Natural killer cell treated with Interleukin-12 subunit alpha and Interleukin-12 subunit beta and Interleukin-15 and Interleukin-18, amount 100 ng/mL, for 72 hours (primary cell): ENCODE data around the gene FANCG. TPM values are rescaled to one million over a fixed set of nuclear protein-coding genes. Genes with fewer than 3 reads are reported as not detected.

ENCODE experiments used
- ATAC-seq, 2 donors: fragments of 150-1000 bp; cut with Tn5 transposase in 1 of 2; sonication (Bioruptor Pico), chemical (Tn5 transposase) in 1 of 2; 2 replicates each; pipeline ENCODE4 v1.10.0; 2021
- DNase-seq: peaks from one replicate; pipeline ENCODE4 v3.0.0; 2022; ENCODE audit warnings: low spot score
- H3K27ac Mint-ChIP-seq, 2 donors: 1 replicate in 1 of 2; 2 replicates in 1 of 2; pipeline ENCODE4 v1.8.0; 2022; ENCODE audit warnings: mixed read lengths in 2 of 2, mild to moderate bottlenecking in 1 of 2, moderate library complexity in 1 of 2
- H3K27me3 Mint-ChIP-seq, 2 donors: 1 replicate in 1 of 2; 2 replicates in 1 of 2; pipeline ENCODE4 v1.8.0; 2022; ENCODE audit warnings: mixed read lengths in 2 of 2
- H3K36me3 Mint-ChIP-seq: one replicate; pipeline ENCODE4 v1.8.0; 2022; ENCODE audit warnings: mixed read lengths
- H3K4me1 Mint-ChIP-seq, 2 donors: 1 replicate in 1 of 2; 2 replicates in 1 of 2; pipeline ENCODE4 v1.8.0; 2022; ENCODE audit warnings: low read depth in 2 of 2, mixed read lengths in 2 of 2, mild to moderate bottlenecking in 1 of 2
- H3K4me3 Mint-ChIP-seq: one replicate; pipeline ENCODE4 v1.8.0; 2022; ENCODE audit warnings: mixed read lengths
- H3K9me3 Mint-ChIP-seq: 2 replicates; pipeline ENCODE4 v1.8.0; 2022; ENCODE audit warnings: mixed read lengths
- total RNA-seq, 2 donors: library from RNA; stranded (reverse); gene quantifications; one replicate each; pipeline ENCODE4 v1.2.3, GENCODE V29; 2022

FANCG gene
- total RNA-seq, 2 donors from 2014 or later: 74.9 to 185 TPM

DNA sequence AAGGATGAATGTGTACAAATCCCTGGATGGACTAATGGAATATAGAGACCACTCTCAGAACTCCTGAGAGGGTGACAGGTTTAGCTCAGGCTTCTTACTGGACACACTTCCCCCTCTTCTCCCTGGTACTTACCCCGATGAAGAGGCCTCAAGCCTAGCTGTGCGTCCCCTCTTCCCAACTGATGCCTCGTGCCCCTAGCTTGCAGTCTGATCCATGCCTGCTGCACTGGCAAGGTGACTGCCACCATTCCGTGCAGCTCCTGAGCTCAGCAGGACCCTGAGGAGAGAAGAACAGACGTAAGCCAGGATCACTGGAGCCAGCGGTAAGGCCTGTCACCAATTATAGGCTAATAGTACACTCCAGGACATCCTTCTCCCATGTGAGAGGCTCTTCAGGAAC is 28.7 kb upstream of the FANCG start:
- no peaks in the 10 kb centered on the region for H3K27me3 Mint-ChIP-seq
- peaks cover 37 to 48% of the 10 kb centered on the region in 2 donors for H3K4me1 Mint-ChIP-seq
- no peak for DNase-seq
- H3K4me3 Mint-ChIP-seq: no peak overlapping the region
- H3K36me3 Mint-ChIP-seq: no peaks in the 10 kb centered on the region
- no peaks in the 10 kb centered on the region for H3K9me3 Mint-ChIP-seq
- peak overlapping the region in 1 of 2 donors; percentile 67 for H3K27ac Mint-ChIP-seq
- no peak for ATAC-seq

DNA sequence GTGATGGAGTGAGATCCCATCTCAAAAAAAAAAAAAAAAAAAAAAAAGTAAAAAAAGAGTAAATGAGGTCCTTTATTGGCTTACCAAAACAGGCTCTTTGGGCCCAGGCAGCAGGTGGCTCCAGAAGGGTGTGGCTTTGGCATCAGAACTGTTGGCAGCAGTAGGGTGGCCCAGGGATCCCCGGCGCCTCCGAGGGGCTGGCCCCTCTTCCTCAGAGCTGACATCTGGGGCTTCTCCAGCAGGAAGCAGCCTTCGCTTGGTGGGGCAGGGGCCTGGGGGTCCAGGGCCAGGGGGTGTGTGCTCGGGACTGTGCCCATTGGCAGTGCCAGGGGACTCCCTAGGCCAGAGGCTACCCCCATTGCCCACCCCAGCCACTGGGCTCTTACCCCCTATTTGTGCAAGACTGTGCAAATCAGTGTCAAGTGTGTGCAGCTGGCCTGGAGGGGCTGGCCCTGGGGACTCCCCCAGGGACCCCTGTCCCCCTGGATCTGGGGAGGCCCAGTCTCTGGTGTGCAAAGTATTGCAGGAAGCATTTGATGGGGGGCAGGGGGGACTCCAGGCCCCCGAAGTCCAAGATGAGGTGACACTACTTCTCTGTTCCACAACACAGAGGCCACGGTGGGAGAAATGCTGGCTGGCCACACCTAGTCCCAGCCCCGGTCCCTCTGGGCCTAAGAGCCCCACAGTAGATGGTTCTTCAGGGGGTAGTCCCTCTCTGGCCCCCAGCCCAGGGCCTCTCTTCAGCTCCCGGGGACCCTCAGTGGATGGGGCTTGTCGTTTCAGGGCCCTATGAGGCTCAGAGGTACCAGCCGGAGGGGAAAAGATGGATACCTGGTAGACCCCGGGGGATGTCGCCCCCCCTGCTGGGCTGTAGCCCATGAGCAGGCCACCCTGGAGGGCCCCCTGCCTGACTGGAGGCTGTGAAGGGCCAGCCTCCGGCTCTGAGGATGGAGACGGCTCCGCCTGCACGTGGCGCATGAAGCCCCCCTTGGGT is 27.9 kb upstream of the FANCG start:
- H3K27ac Mint-ChIP-seq: peak overlapping the region in 1 of 2 donors; percentile 67
- H3K4me3 Mint-ChIP-seq: no peak overlapping the region

DNA sequence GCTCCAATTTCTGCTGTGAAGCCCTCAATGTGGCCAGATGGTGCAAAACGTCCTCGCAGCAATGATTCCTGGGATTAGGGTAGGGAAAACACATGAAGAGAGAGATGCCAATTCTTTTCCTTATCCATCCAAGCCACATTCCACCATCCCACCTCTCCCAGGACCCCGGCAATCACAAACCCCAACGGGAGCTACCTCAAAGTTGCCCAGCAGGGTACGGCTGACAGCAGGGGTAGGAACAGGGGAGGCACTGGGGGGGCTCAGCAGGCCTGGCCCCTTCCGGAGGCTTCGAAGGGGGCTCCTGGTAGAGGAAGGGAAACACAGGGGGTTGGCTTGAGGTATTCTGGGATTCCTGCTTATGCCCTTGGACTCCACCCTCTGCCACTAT is 26.6 kb upstream of the FANCG start:
- Mint-ChIP-seq H3K4me1 (peaks cover 40 to 51% of the 10 kb centered on the region in 2 donors), H3K4me3 (no peak overlapping the region), H3K27me3 (no peaks in the 10 kb centered on the region), H3K9me3 (no peaks in the 10 kb centered on the region), H3K27ac (no peak overlapping the region), H3K36me3 (peaks cover 6% of the 10 kb centered on the region)
- ATAC-seq: no peak
- DNase-seq: no peak

More for the DNA sequence above, 27.9 kb upstream of the FANCG start:
- ATAC-seq (no peak), DNase-seq (no peak)
- peaks cover 40 to 51% of the 10 kb centered on the region in 2 donors for H3K4me1 Mint-ChIP-seq
- no peaks in the 10 kb centered on the region for H3K36me3 Mint-ChIP-seq
- no peaks in the 10 kb centered on the region for H3K9me3 Mint-ChIP-seq
- no peaks in the 10 kb centered on the region for H3K27me3 Mint-ChIP-seq

DNA sequence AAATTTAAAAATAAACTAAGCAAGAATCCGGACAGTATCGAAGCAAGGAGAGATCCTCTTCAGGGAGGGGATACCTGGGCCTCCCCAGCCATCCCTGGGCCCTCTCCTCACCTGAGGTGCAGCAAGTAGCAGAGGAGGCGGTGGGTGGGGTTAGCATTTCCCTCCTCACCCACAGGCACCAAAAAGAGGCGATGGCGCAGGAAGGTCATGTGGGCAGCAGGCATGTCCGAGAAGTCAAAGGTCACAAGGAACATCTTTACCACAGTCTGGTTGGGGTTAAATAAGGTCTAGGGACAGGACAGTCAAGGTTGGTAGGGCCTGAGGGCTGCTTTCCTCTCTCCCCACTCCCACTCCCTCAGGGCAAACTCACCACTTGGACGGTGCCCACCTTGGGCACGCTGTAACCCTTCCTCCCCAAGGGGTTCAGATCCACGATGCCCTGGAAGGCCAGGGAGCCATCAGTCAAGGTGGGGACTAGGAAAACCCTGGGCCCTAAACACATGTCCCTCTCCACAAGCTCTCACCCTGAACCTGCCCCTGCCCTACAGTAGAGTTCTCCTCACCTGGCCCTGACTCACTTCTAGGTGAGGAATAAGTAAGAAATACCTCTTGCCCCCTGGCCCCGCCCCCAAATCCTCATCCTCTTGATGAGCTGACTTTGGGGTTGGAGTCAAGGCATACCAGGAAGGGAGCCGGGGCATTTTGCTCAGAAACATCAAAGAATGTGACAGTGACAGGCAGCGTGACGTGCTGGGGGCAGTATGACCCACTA is 26.0 kb upstream of the FANCG start:
- H3K4me3 Mint-ChIP-seq: no peak overlapping the region
- H3K4me1 Mint-ChIP-seq: peaks cover 44 to 54% of the 10 kb centered on the region in 2 donors
- peaks cover 6% of the 10 kb centered on the region for H3K36me3 Mint-ChIP-seq
- DNase-seq: no peak
- H3K9me3 Mint-ChIP-seq: no peaks in the 10 kb centered on the region
- no peak for ATAC-seq
- H3K27me3 Mint-ChIP-seq: no peaks in the 10 kb centered on the region
- H3K27ac Mint-ChIP-seq: no peak overlapping the region

DNA sequence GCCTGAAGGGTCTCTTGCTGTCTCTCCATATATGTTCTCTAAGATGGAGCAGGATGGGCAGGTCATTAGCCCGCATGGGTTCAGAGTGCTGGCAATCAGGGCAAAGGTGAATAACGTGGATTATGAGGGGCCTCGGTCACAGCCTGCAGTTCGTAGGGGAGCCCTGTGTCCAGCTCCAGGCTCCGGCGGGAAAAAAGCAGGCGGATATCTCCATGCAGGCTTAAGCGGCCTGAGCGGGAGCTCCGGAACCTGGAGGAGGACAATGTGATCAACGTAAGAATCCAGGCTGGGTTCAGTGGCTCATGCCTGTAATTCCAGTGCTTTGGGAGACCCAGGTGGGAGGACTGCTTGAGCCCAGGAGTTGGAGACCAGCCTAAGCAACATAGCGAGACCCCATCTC is 25.4 kb upstream of the FANCG start:
- peaks cover 40 to 51% of the 10 kb centered on the region in 2 donors for H3K4me1 Mint-ChIP-seq
- H3K36me3 Mint-ChIP-seq: peaks cover 11% of the 10 kb centered on the region
- no peak overlapping the region for H3K27ac Mint-ChIP-seq
- no peak for ATAC-seq
- no peak overlapping the region for H3K4me3 Mint-ChIP-seq
- no peak for DNase-seq
- H3K9me3 Mint-ChIP-seq: no peaks in the 10 kb centered on the region
- H3K27me3 Mint-ChIP-seq: no peaks in the 10 kb centered on the region

DNA sequence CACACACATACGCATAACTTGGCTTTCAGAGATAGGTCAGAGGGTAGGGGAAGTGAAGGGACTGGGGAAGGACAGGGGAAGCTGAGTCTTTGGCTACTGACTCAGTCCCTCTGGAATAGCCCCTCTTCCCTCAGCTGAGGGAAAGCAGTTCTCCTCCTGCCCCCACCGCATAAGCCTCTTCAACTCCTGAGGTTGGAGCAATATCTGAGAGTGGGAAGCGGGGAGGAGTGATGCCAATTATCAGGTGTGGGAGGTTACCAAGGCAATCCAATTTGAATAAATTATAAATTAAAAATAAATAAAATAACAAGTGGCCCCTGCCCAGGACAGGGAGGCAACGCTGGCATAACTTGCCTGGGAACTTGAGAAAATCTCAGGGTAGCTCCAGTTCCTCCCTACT is 24.8 kb upstream of the FANCG start:
- Mint-ChIP-seq H3K27me3 (no peaks in the 10 kb centered on the region), H3K9me3 (no peaks in the 10 kb centered on the region), H3K4me3 (no peak overlapping the region), H3K27ac (peak overlapping the region in 1 of 2 donors; percentile 93), H3K4me1 (peaks cover 34 to 46% of the 10 kb centered on the region in 2 donors), H3K36me3 (peaks cover 13% of the 10 kb centered on the region)
- ATAC-seq (no peak), DNase-seq (no peak)

DNA sequence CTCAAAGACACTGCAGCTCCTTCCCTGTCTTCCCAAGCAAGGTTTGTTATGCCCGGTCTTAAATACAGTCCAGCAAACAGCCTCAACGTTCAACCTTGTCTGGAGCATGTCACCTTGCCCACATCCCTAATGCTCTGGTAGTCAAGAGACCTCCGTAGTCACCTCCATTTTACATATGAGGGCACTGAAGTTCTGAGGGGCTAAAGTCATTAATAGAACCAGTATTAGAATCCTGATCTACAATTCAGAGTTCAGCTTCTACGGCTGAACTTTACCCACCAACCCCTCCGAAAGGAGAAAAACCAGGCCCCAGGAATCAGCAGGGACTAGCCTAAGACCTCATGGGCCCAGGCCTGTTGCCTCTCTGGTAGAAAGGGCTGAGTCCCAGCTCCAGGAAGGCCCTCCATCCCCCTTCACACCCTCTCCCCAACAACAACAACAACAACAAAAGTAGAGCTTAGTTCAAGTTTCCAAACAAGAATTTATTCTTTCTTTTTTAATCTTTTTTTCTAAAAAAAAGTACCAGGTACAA is 24.0 kb upstream of the FANCG start:
- ATAC-seq (no peak), DNase-seq (no peak)
- peak overlapping the region; percentile 86 for H3K4me3 Mint-ChIP-seq
- H3K9me3 Mint-ChIP-seq: no peaks in the 10 kb centered on the region
- no peaks in the 10 kb centered on the region for H3K27me3 Mint-ChIP-seq
- peaks cover 13% of the 10 kb centered on the region for H3K36me3 Mint-ChIP-seq
- H3K27ac Mint-ChIP-seq: peak overlapping the region; percentile 79 to 93
- peaks cover 27 to 38% of the 10 kb centered on the region in 2 donors for H3K4me1 Mint-ChIP-seq

DNA sequence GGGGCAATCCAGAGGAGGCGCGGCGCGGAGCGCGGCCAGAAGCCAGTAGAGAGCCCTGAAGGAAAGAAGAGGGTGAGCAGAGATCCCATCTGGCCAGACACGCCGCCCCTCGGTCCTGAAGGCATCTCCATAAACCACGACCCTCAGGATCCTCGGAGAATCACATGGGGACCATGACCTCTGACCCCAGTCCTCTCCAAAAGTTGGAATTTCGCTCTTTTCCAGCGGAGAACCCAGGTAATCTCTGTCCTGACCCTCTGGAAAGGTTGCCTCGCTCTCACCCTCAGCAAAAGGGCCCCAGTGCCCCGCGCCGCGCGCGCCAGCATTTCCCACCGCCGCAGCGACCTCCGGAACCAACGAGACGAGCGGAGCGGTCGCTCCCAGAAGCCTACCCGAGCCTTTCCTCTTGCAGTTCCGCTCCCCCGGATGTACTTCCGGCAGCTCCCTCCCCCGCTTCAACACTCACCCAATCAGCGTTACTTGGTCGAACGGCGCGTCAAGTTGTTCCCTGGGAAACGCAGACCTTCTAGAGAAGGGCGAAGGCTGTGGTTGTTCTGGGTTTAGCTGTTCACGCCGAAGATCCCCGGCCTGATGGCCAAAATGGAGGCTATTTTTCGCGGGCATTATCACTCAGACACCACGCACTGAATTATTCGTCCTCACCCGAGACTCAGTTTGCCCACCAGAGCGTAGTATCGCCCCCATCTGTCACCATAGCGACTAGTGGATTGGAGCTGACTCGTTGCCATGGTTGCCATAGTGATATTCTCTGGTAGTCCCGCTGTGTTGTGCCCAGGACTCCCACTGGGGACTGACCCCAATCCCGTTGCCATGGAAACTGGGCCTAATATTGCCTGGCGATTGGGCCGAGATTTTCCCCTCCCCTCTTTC is 23.3 kb upstream of the FANCG start, which contains the start of gene STOML2:
Gene STOML2 (minus strand): TSS at position 363 of the 891 bp plus-strand sequence. CDS start 37 bp downstream, at position 326.
- peaks cover 13% of the 10 kb centered on the region for H3K36me3 Mint-ChIP-seq
- H3K9me3 Mint-ChIP-seq: no peaks in the 10 kb centered on the region
- H3K27ac Mint-ChIP-seq: peak within 1 kb of the TSS; percentile 79 to 93
- no peaks in the 10 kb centered on the region for H3K27me3 Mint-ChIP-seq
- peaks cover 27 to 34% of the 10 kb centered on the region in 2 donors for H3K4me1 Mint-ChIP-seq
- ATAC-seq (peak; percentile 97 to 98), DNase-seq (peak; percentile 94)
- peak within 1 kb of the TSS; percentile 86 for H3K4me3 Mint-ChIP-seq

DNA sequence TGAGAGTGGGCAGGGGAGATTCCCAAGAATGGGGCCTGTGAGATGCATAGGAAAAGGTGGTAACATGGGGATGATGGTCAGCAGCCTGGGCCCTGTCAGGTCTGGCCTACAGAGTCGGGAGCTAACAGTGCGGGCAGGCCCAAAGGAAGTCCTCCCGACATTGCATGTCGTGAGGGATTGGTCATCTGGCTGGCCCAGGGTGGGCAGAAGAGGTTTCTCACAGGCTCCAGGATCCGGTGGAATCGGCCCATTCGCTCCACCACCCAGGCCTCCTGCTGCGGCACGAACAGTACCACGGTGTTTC is 22.7 kb upstream of the FANCG start:
- DNase-seq (no peak), ATAC-seq (peak in 1 of 2 donors; percentile 19)
- H3K4me1 Mint-ChIP-seq: peaks cover 27 to 38% of the 10 kb centered on the region in 2 donors
- peak overlapping the region; percentile 86 for H3K4me3 Mint-ChIP-seq
- H3K9me3 Mint-ChIP-seq: no peaks in the 10 kb centered on the region
- peak overlapping the region; percentile 79 to 93 for H3K27ac Mint-ChIP-seq
- H3K27me3 Mint-ChIP-seq: no peaks in the 10 kb centered on the region
- peaks cover 13% of the 10 kb centered on the region for H3K36me3 Mint-ChIP-seq

DNA sequence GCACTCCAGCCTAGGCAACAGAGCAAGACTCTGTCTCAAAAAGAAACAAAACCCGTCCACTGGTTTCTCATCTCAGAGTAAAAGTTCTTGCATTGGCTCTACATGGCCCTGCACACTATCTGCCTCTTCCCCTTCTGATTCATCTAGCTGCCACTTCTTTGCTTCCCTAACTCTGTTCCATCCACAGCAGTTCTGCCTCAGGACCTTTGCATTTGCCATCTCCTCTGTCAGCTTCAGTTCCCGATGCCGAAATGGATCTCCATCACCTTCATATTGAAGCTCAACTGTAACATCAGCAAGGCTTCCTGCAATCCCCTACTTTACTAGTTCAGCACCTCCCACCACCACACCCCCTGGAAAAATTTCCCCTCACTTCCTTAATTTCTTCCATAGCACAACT is 17.8 kb upstream of the FANCG start:
- ATAC-seq (no peak), DNase-seq (no peak)
- no peaks in the 10 kb centered on the region for H3K27me3 Mint-ChIP-seq
- H3K9me3 Mint-ChIP-seq: no peaks in the 10 kb centered on the region
- peaks cover 27 to 39% of the 10 kb centered on the region in 2 donors for H3K4me1 Mint-ChIP-seq
- peaks cover 13% of the 10 kb centered on the region for H3K36me3 Mint-ChIP-seq
- H3K27ac Mint-ChIP-seq: peak overlapping the region in 1 of 2 donors; percentile 66
- peak overlapping the region; percentile 30 for H3K4me3 Mint-ChIP-seq

DNA sequence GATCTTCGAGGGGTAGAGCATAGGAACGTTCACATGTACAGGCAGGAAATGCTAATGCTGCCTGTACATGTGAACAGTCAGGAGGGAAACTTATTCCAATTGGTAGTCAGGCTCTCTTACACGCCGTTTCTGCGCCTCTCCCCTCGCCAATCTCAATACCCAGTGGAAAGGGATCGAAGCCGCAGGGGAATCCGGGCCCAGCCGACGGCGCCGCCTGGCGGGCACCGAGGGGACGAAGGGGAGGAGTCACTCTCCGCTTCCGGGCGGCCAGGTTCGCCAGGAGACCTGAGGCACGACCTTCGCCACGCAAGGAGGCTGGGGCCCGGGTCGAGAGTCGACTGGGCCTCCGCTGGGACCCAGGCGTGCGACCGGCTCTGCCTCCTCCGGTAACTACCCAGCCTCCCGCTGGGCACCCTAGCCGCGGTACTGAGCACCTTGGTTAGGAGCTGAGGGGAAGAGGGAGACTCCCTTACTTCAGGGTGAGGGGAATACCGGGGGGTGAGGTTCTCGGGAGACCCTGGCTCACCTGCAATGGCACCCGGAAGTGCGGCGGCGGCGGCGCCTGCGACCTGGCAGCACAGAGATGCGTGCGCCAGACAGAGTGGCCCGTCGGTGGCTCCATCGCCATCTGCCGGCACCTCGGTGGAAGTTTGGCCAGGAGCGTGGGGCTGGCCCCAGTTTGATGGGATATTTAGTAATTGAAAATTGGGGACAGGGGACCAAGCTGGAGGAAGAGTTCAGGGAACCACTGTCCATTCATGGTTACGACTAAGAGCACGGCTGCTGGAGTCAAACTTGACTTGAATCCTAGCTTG is 16.5 kb upstream of the FANCG start, which contains the start of gene PIGO:
Gene PIGO (minus strand): TSS at position 557 of the 815 bp plus-strand sequence. CDS start 1,026 bp downstream, outside the sequence.
- Mint-ChIP-seq H3K4me1 (peaks cover 17 to 26% of the 10 kb centered on the region in 2 donors), H3K27me3 (no peaks in the 10 kb centered on the region), H3K4me3 (peak within 1 kb of the TSS; percentile 75), H3K36me3 (peaks cover 7% of the 10 kb centered on the region), H3K27ac (peak within 1 kb of the TSS; percentile 87 to 90), H3K9me3 (no peaks in the 10 kb centered on the region)
- DNase-seq (peak; percentile 89), ATAC-seq (peak; percentile 93 to 95)

DNA sequence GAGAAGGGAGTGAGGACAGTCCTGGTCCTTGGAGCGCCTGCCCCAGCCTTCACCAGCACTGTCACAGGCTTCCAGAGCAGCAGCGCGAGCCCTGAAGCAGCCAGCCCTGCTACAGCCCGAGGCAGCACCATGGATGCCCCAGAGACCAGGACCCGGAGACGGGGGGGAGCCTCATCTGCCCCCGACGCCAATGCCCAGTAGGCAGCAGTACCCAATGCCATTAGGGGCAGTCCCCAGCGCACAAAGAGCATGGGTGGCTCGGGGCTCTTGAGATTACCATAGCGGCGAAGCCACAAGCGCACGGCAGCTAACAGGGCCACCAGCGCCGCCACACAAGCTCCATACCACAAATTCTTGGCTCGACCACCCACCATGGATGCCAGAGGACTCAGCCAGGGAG is 11.8 kb upstream of the FANCG start:
- no peak overlapping the region for H3K27ac Mint-ChIP-seq
- no peak overlapping the region for H3K4me3 Mint-ChIP-seq
- peaks cover 11 to 18% of the 10 kb centered on the region in 2 donors for H3K4me1 Mint-ChIP-seq
- DNase-seq (no peak), ATAC-seq (no peak)
- peaks cover 19% of the 10 kb centered on the region for H3K36me3 Mint-ChIP-seq
- H3K27me3 Mint-ChIP-seq: no peaks in the 10 kb centered on the region
- no peaks in the 10 kb centered on the region for H3K9me3 Mint-ChIP-seq
